IPS DF 4.7 (cell line): ENCODE data around the gene KMT5B.

Experiments used
- DNase-seq: peaks from one replicate; pipeline ENCODE4 v3.0.0-alpha.2; 2013; ENCODE audit warnings: low spot score; ENCODE audit errors: extremely low read depth

The KMT5B gene

DNA sequence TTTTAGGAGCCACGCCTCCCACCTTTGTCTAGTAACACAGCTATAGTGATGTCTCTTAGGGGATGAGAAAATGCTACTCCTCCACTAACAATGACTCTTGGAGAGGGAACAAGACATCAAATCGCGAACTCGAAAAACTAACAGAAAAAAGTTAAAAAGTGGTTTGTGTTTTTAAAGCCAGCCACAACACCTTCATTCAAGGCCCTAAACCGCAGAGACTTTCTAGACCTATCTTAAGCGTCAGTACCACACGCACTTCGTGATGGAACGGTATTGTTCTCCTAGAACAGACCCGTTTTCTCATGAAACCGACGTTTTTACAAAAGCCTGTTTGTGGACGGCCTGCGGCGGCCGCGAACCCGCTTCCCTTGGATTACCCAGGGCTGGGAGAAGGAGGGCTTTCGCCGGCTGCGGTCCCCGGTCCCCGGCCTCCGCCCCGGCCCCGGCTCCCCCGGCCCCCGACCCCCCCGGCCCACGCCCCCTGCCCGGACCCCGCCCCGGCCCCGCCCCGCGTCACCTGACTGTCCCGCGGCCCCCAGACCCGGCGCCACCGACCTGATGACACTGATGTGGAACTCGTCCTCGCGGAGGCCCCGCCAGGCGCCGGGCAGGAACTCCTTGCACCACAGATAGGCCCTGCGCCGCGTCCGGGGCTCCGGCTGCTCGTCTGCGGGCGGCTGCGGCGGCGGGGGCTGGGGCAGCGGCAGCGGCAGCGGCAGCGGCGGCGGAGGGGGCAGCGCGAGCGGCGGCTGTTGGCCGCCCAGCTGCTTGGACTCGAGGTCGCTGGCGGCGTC, 92.6 kb downstream of the KMT5B start:
- no peak for DNase-seq

DNA sequence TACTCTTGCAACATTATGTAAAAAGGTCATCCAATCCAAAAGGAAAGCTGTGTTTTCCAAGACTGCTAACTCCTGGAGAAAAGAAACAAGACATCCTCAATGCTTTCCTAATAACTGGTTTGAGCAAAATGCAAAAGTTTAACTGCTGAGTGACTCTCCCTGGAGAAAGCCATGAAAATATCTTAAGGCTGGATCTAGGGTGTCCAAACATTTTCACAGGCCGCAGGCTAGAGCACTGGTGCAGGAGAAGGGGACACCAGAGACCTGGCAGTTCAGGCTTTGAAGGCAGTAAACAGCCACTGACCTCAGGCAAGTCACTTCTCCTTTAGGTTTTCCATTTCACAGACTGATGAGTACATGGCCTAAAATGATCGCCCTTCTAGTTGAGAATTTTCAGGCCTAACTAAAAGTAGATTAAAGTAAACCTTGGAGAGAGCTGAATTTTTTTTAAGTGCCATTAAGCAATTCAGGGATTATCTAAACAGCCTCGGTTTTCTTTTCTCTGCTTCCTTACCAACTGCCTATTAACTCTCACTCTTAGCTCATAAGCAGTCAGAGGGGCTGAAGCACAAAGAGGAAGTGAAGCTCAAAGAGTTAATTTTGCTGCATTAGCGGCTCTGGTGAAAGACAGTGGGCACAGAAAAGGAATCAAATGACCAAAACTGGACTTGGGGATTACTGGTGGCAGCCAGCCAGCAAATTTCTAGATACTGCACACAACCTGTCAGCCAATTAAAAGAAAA, 94.2 kb downstream of the KMT5B start:
- DNase-seq, result no peak

DNA sequence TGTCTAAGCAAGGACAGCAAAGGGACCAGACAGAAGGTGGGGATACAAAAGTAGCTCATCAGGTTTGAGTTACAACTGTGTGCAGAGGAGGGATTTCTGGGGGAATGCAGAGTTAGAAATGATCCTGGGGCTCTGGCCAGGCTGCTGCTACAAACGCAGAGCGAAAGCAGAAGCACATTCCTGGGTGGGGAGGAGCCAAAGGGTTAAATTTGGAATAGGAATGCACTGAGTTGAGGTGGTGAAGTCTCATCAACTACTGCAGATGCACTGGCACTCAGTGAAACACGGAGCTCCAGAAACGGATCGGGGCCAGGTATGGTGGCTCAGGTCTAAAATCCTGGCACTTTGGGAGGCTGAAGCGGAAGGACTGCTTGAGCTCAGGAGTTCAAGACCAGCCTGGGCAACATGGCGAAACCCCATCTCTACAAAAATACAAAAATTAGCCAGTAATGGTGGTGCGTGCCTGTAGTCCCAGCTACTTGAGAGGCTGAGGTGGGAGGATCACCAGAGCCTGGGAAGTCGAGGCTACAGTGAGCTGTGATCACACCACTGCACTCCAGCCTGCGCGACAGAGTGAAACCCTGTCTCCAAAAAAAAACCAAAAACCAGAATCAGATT, 95.1 kb downstream of the KMT5B start:
- DNase-seq, result no peak

DNA sequence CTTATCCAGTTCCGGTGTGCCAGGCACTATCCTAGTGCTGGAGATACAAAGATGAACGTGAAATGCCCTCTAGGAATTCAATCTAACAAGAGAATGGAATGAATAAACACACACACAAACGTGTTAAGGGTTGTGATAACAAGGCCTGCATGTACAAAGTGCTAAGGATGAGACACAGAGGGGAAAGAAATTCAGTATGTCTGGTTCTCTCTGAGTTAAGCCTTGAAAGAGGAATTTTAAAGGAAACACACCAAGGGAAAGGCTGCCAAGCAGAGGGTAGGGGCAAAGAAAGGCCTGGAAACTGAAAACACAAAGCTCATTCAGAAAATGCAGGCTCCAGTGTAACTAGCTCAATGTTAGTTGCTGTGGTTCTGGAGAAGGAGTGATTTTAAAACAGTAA, 96.1 kb downstream of the KMT5B start:
- DNase-seq, result no peak

DNA sequence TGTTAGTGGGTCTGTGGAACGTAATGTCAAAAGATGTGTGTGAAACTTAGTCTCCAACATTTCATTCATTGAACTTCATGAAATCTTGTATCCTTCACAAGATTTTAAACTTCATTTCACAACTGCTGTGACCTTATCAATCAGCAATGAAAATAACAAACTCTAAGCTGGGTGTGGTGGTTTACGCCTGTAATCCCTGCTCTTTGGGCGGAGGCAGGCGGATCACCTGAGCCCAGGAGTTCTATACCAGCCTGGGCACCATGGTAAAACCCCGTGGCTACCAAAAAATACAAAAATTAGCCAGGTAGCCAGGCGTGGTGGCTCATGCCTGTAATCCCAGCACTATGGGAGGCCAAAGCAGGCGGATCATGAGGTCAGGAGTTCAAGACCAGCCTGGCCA, 97.0 kb downstream of the KMT5B start:
- DNase-seq, result no peak

DNA sequence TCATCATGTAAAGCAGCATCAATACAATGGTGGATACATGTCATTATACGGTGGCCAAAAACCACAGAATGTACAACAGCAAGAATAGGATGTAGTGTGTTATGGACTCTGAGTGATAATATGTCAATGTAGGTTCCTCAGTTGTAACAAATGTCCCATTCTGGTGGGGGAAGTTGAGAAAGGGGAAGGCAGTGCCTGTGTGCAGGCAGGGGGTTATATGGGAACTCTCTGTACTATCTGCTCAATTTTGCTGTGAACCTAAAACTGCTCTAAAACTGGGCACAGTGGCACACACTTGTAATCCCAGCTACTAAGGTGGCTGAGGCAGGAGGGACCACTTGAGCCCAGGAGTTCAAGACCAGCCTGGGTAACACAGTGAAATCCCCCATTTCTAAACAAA, 97.8 kb downstream of the KMT5B start:
- DNase-seq, result no peak

DNA sequence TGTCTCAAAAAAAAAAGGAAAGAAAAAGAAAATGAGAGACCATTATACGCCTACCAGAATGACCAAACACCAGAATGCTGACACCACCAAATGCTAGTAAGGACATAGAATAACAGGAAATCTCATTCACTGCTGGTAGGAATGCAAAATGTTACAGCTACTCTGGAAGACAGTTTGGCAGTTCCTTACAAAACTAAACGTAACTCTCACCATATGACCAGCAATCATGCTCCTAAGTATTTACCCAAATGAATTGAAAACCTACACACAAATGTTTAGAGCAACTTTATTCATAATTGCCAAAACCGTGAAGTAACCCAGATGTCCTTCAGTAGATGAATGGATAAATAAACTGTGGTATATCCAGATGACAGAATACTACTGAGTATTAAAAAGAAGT, 99.1 kb downstream of the KMT5B start:
- no peak for DNase-seq

DNA sequence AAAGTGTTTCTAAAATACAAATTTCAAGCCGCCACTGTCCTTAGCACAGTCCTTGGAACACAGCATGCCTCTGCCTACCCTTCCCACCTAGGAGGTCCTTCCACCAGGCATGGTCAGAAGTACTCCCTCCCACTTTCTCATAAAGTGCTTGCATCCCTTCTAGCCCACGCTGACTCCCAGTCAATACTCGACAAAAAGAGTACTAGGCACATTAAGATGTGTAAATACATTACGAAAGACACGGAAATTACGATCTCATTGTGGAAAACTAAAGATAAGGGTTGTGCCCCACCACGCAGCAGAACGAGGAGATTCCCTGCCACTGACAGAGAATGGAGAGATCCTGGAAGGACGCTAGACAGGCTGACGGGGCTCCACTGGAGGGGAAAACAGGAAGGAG, 105.4 kb downstream of the KMT5B start:
- DNase-seq, result no peak

DNA sequence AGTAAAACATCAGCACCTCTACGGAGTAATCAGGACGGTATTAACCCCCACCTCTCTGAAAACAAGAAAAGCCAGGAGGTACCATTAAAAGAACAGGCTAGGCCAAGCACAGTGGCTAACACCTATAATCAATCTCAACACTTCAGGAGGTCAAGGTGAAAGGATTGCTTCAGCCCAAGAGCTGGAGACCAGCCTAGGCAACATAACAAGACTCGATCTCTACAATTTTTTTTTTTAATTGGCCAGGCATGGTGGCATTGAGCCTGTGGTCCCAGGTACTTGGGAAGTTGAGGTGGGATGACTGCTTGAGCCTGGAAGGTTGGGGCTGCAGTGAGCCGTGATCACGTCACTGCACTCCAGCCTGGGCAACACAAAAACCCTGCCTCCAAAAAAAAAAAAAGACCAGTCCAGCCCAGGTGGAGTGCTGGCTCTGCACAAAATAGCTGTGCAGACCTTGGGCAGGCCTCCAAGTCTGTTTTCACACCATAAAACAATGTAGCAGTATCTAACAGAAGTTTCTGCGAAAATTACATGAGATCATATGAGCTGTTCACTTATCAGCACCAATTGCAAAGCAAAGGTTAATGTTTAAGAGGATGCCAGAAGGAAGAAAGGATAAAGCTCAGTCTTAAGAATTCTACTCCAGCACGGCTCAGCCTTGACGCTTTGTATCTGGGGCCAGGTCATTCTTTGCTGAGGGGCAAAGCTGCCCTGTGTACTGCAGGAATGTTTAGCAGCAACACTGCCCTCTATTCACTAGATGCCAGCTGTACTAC, 106.7 kb downstream of the KMT5B start:
- no peak for DNase-seq
